GM06990 (cell line): Measurements from ENCODE around the gene IPO11.
"Not testable (repeated sequence)": the region's sequence is repeated elsewhere in the genome, so short reads cannot be mapped to it uniquely, and the experiment has no call there.

Source experiments
- DNase-seq: peaks from one replicate; pipeline ENCODE4 v3.0.0-alpha.2; 2011; ENCODE audit not compliant: insufficient read length; ENCODE audit errors: extremely low read depth
- H3K27me3 ChIP-seq: replicated peaks from 2 replicates; pipeline ENCODE4 v1.6.0; 2011; ENCODE audit warnings: low read length; ENCODE audit not compliant: control insufficient read depth, insufficient read depth
- H3K36me3 ChIP-seq: 2 replicates; pipeline ENCODE4 v1.5.1; 2011; ENCODE audit warnings: low read length; ENCODE audit not compliant: control insufficient read depth, insufficient read depth
- H3K4me3 ChIP-seq: replicated peaks from 2 replicates; pipeline ENCODE4 v1.5.1; 2011; ENCODE audit warnings: low read depth, mild to moderate bottlenecking, control low read depth, low read length
- CTCF ChIP-seq: IDR thresholded peaks from 2 replicates; pipeline ENCODE4 v1.5.1; 2011; ENCODE audit warnings: low read length, control low read depth, mild to moderate bottlenecking, inconsistent platforms; ENCODE audit not compliant: insufficient read depth, poor library complexity, severe bottlenecking

IPO11 gene

GRCh38 chr5:62653864-62654575 is 241.5 kb downstream of the IPO11 start:
- no peak for TF ChIP-seq CTCF
- DNase-seq: no peak
- Histone ChIP-seq H3K36me3 (no peaks in the 10 kb centered on the region), H3K4me3 (no peak overlapping the region), H3K27me3 (no peaks in the 10 kb centered on the region)

DNA sequence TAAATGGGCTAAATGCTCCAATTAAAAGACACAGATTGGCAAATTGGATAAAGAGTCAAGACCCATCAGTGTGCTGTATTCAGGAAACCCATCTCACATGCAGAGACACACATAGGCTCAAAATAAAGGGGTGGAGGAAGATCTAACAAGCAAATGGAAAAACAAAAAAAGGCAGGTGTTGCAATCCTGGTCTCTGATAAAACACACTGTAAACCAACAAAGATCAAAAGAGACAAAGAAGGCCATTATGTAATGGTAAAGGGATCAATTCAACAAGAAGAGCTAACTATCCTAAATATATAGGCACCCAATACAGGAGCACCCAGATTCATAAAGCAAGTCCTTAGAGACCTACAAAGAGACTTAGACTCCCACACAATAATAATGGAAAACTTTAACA is 245.2 kb downstream of the IPO11 start:
- H3K27me3 ChIP-seq, H3K4me3 ChIP-seq, H3K36me3 ChIP-seq, DNase-seq: not testable (repeated sequence)

- Histone ChIP-seq H3K4me3 (no peak overlapping the region), H3K36me3 (no peaks in the 10 kb centered on the region), H3K27me3 (no peaks in the 10 kb centered on the region)
- no peak for DNase-seq
- no peak for TF ChIP-seq CTCF
Observed at GRCh38 chr5:62661126-62661525, 248.6 kb downstream of the IPO11 start.

GRCh38 chr5:62662521-62662920 is 250.0 kb downstream of the IPO11 start:
- H3K4me3 ChIP-seq: no peak overlapping the region
- no peak for TF ChIP-seq CTCF
- H3K27me3 ChIP-seq: no peaks in the 10 kb centered on the region
- no peaks in the 10 kb centered on the region for H3K36me3 ChIP-seq
- no peak for DNase-seq

GRCh38 chr5:62671479-62671878 is 258.9 kb downstream of the IPO11 start:
- H3K27me3 ChIP-seq: no peaks in the 10 kb centered on the region
- no peak for TF ChIP-seq CTCF
- no peaks in the 10 kb centered on the region for H3K36me3 ChIP-seq
- no peak for DNase-seq
- no peak overlapping the region for H3K4me3 ChIP-seq

- not testable (repeated sequence) for H3K36me3 ChIP-seq, H3K4me3 ChIP-seq, DNase-seq, H3K27me3 ChIP-seq
Observed at GRCh38 chr5:62676596-62676995, 264.0 kb downstream of the IPO11 start.
